Parathyroid adenoma (tissue), 2 donors: ENCODE data around the gene CHTOP.

Experiments
- H2AFZ ChIP-seq: fragments of 300-600 bp; sonication (generic); one replicate; pipeline ENCODE4 v1.7.0; 2017; ENCODE audit warnings: antibody characterized with exemption, mild to moderate bottlenecking
- H3K27ac ChIP-seq: fragments of 300-600 bp; sonication (generic); one replicate; pipeline ENCODE4 v1.7.0; 2017
- H3K27me3 ChIP-seq: fragments of 300-600 bp; sonication (generic); one replicate; pipeline ENCODE4 v1.7.0; 2017; ENCODE audit warnings: low read length; ENCODE audit not compliant: control insufficient read depth, insufficient read depth
- H3K36me3 ChIP-seq: fragments of 300-600 bp; sonication (generic); one replicate; pipeline ENCODE4 v1.7.0; 2017; ENCODE audit warnings: low read length; ENCODE audit not compliant: control insufficient read depth, insufficient read depth
- H3K4me1 ChIP-seq: fragments of 300-600 bp; sonication (generic); one replicate; pipeline ENCODE4 v1.7.0; 2017; ENCODE audit warnings: control low read depth
- H3K4me2 ChIP-seq: fragments of 300-600 bp; sonication (generic); one replicate; pipeline ENCODE4 v1.7.0; 2017; ENCODE audit warnings: low read length
- H3K4me3 ChIP-seq: fragments of 300-600 bp; sonication (generic); one replicate; pipeline ENCODE4 v1.7.0; 2017; ENCODE audit warnings: low read depth, low read length
- H3K79me2 ChIP-seq: fragments of 300-600 bp; sonication (generic); one replicate; pipeline ENCODE4 v1.7.0; 2017; ENCODE audit warnings: control low read depth
- H3K9ac ChIP-seq: fragments of 300-600 bp; sonication (generic); one replicate; pipeline ENCODE4 v1.7.0; 2017; ENCODE audit warnings: mild to moderate bottlenecking
- H3K9me3 ChIP-seq: fragments of 300-600 bp; sonication (generic); one replicate; pipeline ENCODE4 v1.7.0; 2017; ENCODE audit warnings: low read length; ENCODE audit not compliant: control insufficient read depth
- TF ChIP-seq, protein P1 (sequence below): fragments of 300-600 bp; sonication (generic); IDR thresholded peaks from one replicate; pipeline ENCODE4 v1.7.0; 2017; ENCODE audit warnings: antibody characterized with exemption, mild to moderate bottlenecking
- donor health status: primary hyperparathyroidism.

CHTOP gene

DNA sequence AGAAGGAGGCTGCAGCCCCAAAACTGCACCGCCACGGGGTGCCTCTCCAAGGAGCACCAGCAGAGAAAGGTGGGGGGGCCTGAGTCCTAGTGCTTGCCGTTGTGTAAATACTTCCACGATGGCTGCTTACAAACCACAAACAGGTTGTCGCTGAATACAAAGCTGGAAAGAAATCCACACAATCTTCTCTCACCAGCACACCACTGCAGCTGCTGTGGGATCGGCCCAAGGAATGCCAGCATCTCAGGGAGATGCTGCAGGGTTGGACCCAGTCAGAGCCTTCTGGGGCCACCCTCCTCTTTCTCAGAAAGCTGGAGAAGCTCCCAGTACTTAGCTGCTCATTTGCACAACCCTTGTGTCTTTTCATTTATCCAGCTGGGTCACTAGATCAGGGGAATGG lies 14.7 kb upstream of the CHTOP start:
- Histone ChIP-seq H3K79me2 (peaks cover 2% of the 10 kb centered on the region), H2AFZ (no peak overlapping the region), H3K4me2 (no peak overlapping the region), H3K27ac (no peak overlapping the region), H3K27me3 (no peaks in the 10 kb centered on the region), H3K4me3 (no peak overlapping the region), H3K4me1 (peaks cover 10% of the 10 kb centered on the region), H3K9me3 (no peaks in the 10 kb centered on the region), H3K36me3 (no peaks in the 10 kb centered on the region), H3K9ac (no peak overlapping the region)
- TF ChIP-seq, protein P1, sequence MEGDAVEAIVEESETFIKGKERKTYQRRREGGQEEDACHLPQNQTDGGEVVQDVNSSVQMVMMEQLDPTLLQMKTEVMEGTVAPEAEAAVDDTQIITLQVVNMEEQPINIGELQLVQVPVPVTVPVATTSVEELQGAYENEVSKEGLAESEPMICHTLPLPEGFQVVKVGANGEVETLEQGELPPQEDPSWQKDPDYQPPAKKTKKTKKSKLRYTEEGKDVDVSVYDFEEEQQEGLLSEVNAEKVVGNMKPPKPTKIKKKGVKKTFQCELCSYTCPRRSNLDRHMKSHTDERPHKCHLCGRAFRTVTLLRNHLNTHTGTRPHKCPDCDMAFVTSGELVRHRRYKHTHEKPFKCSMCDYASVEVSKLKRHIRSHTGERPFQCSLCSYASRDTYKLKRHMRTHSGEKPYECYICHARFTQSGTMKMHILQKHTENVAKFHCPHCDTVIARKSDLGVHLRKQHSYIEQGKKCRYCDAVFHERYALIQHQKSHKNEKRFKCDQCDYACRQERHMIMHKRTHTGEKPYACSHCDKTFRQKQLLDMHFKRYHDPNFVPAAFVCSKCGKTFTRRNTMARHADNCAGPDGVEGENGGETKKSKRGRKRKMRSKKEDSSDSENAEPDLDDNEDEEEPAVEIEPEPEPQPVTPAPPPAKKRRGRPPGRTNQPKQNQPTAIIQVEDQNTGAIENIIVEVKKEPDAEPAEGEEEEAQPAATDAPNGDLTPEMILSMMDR, result no peak

DNA sequence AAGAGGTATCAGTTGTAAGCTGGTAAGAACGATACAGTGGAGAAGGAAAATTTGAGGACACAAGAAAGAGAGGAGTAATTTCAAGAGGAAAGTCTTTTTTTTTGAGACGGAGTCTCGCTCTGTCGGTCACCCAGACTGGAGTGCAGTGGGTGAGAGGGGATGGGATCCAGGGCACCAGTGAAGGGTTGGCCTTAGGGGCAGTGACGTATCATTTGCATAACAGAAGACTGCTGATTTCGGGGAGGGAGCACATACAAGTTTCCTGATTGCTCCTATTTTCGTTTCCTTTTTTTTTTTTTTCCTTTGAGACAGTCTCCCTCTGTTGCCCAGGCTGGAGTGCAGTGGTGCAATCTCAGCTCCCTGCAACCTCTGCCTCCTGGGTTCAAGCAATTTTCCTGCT lies 10.8 kb upstream of the CHTOP start:
- H3K27ac ChIP-seq, result no peak overlapping the region
- TF ChIP-seq, protein P1, result no peak

DNA sequence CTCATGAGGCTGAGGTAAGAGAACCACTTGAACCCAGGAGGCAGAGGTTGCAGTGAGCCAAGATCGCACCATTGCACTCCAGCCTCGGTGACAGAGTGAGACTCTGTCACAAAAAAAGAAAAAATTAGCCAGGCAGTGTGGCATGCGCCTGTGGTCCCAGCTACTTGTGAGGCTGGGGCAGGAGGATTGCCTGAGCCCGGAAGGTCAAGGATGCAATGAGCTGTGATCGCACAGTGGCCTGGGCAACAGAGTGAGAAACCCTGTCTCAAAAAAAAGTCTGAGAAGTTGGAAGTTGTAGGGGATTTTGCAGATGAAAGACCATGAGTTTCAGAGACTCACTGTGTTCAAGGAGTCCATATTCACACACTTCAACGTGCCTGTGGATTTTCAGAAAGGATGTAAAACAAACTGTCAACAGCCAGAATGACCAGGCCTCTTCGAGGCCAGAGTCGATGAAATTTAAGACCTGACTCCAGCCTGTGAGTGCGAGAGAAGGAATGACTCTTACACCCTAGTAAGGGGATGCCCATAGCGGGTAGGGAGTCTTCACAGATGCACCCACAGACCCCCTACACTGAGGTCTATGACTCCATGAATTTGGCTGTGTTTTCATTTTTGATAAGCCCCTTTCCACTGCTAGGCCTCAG lies 8.8 kb upstream of the CHTOP start:
- H3K4me2 ChIP-seq, result no peak overlapping the region
- no peaks in the 10 kb centered on the region for H3K36me3 ChIP-seq
- H3K79me2 ChIP-seq, result peaks cover 6% of the 10 kb centered on the region
- no peak overlapping the region for H3K27ac ChIP-seq
- peaks cover 16% of the 10 kb centered on the region for H3K4me1 ChIP-seq
- no peaks in the 10 kb centered on the region for H3K9me3 ChIP-seq
- H3K9ac ChIP-seq, result no peak overlapping the region
- H3K27me3 ChIP-seq, result no peaks in the 10 kb centered on the region
- TF ChIP-seq, protein P1, result no peak
- H2AFZ ChIP-seq, result no peak overlapping the region
- no peak overlapping the region for H3K4me3 ChIP-seq

More for the DNA sequence above, 10.8 kb upstream of the CHTOP start:
- Histone ChIP-seq H3K9me3 (no peaks in the 10 kb centered on the region), H3K4me2 (no peak overlapping the region), H3K4me3 (no peak overlapping the region), H3K36me3 (no peaks in the 10 kb centered on the region), H3K9ac (no peak overlapping the region), H3K4me1 (peaks cover 16% of the 10 kb centered on the region), H3K27me3 (no peaks in the 10 kb centered on the region), H2AFZ (no peak overlapping the region), H3K79me2 (peaks cover 6% of the 10 kb centered on the region)

DNA sequence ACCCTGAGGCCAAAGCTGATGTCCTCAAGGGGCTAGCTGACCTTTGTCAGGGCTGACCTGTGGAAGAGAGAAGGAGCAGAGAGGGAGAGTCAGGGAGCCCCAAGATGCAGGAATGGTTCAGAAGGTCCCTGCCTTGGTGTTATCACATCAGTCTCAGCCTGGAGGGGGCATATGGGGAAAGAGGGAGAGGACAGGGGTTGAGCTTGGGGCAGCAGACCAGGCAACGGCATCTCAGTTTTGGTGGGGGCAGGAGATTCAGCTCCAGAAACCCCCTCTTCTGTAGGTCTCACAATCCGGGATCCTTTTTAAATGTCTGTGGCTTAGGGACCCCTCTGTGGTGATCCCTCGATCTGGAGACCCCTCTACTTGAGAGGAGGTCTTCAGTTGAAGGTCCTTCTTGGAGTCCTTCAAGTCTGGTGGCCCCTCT lies 7.4 kb upstream of the CHTOP start:
- H3K27me3 ChIP-seq, result no peaks in the 10 kb centered on the region
- peaks cover 16% of the 10 kb centered on the region for H3K4me1 ChIP-seq
- peaks cover 6% of the 10 kb centered on the region for H3K79me2 ChIP-seq
- H3K4me3 ChIP-seq, result peak overlapping the region; percentile 76
- peak overlapping the region; percentile 69 for H3K9ac ChIP-seq
- TF ChIP-seq, protein P1, result no peak
- peak overlapping the region; percentile 98 for H3K27ac ChIP-seq
- no peaks in the 10 kb centered on the region for H3K9me3 ChIP-seq
- H2AFZ ChIP-seq, result peak overlapping the region; percentile 73
- peak overlapping the region; percentile 65 for H3K4me2 ChIP-seq
- no peaks in the 10 kb centered on the region for H3K36me3 ChIP-seq
